GM21786 (cell line): ENCODE data around the gene XXYLT1.

Source experiments
- ATAC-seq: cut with Tn5 transposase; IDR thresholded peaks from one replicate; pipeline ENCODE4 v1.9.1; 2021; ENCODE audit not compliant: unreplicated experiment

XXYLT1 gene

DNA sequence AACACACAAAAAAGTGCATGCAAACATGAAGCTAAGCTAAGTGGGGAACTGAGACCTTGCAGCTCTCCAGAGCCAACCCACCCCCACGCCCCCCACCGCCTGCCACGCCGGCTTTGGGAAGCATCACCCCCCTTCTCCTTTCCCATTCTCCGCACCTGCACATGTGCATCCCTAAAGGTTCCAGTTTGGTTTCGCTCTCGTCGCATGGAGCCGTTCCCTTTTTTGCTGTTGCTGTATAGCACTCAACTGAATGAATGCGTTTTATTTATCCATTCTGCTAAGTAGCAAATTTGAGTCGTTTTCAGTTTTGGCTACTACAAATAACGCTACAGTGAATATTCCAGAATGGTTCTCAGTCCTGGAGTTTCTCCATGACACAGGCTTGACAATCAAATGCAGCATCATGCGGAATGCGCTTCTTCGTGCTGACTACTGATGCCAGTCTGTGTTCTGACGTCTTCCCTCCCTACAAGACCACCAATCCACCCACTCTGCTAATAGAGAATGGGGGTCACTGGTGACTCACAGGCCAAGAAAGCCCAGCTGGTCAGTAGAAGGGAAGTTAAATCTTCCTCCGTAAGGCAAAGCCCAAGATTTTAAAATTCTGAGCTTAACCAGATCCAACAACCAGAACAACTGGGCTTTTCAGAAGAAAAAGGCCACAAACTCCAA lies 115.3 kb downstream of the XXYLT1 start:
- no peak for ATAC-seq

DNA sequence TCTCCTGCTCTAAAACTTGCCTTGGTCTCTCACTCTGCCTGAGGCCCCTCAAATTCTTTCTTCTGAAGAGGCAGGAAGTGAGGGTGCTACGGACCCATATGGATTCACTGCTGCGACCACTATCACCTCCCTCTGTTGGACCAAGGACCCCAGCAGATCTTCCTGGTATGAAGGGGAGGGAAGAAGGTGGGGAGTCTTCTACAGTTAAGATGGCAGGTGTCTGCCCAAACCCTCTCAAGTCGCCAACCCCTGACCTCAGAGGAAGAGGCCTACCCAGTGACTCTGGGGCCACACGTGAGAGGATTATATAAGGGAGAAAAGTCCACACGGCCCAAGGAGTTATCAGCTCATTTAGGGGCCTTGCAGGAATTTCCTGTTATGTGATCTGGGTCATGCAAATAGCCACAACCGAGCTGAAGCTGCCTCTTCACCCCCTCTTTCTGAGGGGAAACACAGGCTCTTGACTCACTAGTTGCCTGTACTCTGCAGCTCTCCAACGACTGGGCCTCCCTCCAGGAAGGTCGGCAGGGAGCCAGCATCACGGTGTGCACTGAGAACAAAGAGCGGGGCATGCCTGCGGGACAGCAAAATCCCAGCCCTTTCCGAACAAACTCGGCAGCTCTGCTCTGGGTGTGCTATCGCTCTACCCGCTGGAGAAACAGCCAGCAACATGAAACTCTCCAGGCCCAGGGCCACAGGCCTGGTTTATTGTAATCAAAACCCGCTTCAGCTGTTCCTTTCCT lies 116.0 kb downstream of the XXYLT1 start:
- peak; percentile 34 for ATAC-seq

DNA sequence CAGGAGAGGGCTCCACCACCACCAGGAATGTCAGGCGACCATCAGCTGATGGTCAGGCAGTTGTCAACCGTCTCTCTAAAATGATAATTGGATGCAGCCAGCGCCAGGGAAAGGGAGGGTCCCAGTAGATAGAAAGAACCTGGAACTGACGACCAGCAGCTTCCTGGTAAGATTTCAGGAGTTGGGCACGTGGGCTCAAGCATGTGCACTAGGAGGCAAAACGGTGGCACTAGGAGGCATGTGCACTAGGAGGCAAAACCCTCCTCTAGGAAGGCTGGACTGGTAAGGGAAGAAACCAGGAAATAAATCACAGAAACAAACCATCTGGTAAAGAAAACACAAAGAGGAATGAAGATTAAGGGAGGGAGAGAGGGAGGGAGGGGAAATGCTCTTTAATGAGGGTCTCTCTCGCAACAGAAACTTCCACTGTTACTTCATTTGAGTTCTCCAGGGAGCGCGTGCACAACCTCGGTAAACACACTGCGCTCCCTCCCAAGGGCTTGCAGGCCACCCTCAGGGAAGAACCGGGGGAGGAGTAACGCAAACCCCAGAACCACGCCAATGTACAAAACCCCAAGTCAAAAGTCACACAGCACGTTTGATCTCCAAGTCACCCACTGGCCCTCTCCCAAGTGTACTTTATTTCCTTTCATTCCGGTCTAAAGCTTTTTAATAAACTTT lies 116.7 kb downstream of the XXYLT1 start:
- no peak for ATAC-seq

DNA sequence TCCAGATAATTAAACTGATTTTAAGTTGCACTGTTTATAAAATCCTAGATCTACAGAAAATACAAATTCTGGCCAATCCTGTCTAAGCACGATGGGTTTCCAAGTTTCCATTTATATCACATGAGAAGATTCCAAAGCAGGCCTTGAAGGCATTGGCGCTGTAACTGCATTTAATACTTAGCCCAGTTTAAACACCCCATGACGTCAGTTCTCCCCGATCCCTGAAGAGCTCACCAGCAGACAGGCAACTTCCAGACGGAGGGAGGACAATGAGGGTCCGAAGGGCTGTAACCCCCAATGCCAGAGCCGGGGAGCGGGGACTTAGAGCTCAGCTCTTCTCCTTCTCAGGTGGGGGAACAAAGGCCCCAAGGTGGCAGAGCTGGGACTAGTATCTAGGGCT lies 117.3 kb downstream of the XXYLT1 start:
- ATAC-seq: no peak

DNA sequence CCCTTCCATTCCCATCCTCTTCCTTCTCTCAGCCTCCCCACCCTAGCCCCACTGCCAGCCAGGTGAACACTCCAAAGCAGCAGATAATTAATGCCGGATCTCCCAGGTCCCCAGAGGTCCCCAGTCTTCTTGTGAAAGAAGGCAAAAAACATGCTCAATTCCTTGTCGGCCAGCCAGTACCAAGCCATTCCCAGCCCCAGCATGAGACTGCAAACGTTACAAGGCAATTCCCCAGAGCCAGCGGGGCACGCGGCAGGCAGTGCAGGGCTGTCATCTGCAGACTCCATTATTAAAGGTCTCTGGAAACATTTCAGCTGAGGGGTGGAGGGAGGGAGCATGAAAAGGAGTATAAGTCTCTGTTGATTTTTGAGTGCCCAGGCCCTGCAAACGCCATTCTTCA lies 117.8 kb downstream of the XXYLT1 start:
- ATAC-seq: no peak

DNA sequence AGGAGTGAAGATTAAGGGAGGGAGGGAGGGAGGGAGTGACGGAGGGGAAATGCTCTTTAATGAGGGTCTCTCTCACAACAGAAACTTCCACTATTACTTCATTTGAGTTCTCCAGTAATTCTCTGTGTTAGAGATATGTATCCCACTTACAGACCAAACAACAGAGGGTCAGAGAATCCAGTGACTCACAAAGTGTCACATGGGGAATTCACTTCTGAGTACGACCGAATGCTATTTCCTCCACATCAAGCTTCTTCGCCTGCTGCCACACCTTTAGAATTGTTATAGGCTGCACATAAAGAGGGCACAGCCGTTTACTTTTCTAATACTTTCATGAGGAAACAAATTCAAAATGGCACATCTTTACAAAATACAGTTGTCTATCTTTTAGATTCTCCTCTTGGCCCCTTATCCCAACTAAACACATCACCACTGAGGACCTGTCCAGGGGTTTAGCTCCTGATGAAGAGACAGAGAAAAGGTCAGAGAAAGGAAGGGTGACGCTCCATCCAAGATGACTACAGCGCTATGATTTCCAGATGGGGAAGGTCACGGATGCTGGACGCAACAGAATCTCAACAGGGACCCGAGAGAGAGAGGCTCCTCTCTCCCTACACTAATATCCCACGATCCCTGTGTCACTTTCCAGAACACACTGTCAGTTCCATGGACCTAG lies 119.0 kb downstream of the XXYLT1 start:
- no peak for ATAC-seq

DNA sequence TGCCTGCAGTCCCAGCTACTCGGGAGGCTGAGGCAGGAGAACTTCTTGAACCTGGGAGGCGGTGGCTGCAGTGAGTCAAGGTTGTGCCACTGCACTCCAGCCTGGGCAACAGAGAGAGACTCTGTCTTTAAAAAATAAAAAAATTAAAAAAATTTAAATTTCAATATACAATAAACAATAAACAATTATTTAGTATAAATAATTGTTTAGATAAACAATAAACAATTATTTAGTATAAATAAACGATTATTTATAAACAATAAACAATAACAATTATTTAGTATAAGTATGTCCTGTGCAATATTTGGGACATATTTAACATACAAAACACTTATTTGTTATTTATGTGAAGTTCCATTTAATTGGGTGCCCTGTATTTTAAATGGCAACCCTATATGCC lies 119.6 kb downstream of the XXYLT1 start:
- no peak for ATAC-seq

DNA sequence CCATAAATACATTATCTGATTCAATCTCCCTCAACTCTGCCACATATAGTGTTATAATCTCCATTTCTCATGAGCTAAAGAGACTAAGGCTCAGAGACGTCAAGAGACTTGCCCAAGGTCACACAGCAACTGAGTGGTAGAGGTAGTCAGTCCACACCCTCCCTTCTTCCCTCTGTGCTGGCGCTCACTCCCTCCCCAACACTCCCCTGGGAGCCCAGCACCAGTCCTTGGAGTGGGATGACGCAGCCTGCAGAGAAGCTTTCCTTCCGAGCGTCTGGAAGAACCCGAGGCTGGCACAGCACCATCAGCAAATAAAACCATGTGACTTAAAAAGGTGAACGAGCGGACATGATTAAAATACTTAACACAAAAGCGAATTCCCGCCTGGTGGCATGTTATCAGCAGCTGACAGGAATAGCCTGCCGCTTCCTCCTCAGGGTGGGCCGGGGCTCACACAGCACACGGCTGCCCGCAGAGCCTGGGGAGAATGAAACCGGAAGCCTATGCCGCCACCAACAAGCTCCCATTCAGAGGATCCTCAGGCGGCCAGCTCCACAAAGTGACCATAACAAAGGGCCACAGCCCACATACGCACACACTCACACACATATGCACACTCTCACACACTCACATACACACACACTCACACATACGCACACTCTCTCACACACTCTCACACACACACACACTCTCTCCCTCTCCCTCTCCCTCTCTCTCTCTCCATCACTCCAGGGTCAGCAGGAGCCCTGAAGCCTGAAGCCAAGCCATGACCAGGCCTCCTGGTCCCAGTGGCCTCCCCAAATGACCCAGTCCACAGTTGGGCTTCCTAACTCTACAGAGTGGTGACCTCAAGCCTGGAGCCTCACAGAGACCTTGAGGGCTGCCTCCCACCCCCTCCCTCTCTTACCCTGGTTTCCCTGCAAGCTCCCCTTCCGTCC lies 120.5 kb downstream of the XXYLT1 start:
- ATAC-seq: peak; percentile 30

DNA sequence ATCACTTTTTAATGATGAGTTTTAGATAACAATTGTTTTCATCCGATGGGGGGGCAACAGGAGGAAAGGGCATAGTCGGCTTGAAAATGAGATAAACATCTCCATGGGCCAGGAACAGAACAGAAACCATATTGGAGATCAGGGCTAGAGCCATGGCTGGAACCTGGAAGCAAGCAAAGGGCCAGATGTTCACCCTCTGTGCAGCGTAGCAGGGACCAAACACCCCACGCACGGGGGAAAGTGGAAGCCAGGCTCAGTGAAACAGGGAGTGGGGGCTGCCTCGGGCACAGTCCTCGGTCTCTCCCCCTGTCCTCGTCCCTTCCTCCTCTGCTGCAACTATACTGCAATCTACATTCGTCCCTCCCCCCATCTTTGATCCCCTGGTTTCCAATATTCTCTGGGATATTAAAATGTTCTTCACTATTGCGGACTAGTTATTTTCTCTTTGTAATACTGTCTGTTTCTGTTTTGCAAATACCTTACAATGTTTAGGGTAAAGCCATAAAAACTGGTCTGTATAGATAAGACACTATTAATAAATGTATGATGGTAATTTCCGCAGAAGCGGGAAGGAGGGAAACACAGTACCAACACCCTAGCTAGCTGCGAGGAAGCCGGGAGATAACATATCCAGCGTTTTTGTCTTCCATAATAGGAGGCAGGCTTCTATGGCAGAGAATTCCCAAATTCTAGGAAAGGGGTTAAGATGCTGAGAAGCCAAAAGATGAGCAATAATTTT lies 121.5 kb downstream of the XXYLT1 start:
- no peak for ATAC-seq

DNA sequence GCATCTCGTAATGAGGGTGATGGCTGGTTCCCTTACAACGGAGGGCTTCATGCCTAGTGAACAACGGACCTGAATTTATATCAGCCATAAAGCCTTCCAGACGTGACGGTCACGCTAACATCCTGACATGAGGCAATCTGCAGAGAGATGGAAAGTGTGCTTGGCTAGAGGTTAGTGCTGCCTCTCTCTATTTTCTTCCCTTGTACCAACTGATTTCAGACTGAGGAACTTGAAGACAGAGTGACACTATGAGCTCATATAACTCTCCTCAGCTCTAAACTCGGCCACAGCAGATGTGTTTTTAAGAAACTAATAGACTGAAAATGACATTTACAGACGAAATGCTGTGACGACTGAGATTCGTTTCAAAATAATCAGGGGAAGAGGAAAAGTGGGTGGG lies 122.4 kb downstream of the XXYLT1 start:
- no peak for ATAC-seq

DNA sequence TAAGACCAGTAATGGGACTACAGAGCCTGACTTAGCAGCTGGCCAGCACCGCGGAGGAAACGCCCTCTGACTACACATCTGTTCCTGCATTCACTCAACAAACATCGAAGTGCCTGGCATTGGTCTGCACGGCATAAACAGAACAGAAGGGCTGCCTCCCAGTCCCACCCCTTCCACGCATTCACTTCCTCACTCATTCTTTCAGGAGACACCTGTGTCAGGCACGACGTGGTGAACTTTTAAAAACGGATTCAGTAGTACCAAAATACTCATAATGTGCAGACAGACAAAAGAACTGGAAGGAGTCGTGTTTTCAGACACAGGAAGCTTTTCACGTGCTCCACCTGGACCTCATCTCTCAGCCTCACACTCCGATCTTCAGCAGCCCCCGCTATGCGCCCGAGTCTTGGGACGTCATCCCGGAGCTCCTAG lies 123.3 kb downstream of the XXYLT1 start:
- ATAC-seq: peak; percentile 74

DNA sequence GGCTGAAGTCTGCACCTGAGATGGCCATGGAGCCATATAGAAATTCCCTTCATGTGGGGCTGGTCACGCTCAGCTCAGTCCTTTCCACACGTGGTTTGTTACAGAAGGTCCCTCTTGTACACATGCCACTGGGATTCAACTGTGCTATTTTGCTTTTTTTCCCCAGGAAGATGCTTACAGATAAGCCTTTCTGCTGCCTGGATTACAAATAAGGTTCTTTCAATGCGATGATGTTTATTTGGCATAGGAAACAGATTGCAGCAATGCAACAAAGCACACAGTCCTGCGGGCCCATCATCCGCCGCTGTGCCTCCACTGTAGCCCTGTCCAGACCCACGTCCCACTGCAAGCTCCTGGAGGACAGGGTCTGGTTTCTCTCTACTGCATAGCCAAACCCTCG lies 124.8 kb downstream of the XXYLT1 start:
- ATAC-seq: no peak

DNA sequence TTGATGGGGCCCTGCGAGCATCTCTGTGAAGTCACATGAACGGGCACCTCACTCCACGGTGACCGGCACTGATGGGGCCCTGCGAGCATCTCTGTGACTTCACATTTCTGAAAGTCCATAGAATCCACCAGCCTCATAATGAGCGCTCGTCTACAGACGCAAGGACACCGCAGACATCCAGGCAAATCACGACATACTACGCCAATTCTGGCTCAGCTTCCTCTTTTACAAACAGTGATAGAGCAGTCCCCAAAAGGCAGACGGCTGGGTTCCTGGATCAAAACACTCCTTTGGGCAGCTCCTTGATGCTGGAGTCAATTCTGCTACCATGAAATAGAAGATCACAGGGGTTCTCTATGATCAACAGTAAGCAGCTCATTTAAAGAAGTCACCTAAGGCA lies 125.4 kb downstream of the XXYLT1 start:
- ATAC-seq: no peak

DNA sequence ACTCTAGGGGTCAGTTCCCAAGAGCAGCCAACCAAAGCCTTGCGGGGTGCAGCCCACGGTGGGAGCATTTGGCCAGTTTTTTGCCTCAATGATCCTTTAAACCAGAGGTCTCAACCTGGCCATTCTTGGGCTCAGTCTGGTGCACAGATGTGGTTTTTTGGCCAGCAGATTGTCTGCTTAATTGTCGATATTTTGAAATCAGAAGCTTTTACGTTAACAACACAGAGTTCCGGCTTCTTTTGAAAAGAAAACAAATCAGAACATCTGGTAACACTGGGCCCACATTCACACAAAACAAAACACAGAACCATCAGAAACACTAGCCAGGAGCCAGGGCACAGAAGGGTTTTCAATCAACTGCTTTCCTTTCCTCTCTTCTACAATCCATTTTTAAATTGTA lies 127.7 kb downstream of the XXYLT1 start:
- ATAC-seq: no peak

DNA sequence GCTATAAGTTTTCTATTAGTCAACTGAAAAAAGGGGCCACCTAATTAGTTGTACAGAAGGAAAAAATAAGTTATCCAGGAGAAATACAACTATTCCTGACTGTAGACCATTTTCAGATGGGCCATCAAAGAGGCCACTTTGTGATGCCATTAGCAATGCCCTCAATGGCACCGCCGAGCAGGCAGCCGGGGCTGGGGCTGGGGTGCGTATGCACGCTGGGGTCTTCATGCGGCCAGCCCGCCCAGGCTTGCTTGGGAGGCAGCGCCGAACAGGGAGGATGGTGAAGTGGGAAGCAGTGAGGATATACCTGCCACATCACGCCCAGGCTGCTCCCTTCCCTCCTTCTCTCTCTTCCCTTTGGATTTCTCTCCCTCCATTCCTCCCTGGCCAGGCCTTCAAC lies 128.4 kb downstream of the XXYLT1 start:
- no peak for ATAC-seq

DNA sequence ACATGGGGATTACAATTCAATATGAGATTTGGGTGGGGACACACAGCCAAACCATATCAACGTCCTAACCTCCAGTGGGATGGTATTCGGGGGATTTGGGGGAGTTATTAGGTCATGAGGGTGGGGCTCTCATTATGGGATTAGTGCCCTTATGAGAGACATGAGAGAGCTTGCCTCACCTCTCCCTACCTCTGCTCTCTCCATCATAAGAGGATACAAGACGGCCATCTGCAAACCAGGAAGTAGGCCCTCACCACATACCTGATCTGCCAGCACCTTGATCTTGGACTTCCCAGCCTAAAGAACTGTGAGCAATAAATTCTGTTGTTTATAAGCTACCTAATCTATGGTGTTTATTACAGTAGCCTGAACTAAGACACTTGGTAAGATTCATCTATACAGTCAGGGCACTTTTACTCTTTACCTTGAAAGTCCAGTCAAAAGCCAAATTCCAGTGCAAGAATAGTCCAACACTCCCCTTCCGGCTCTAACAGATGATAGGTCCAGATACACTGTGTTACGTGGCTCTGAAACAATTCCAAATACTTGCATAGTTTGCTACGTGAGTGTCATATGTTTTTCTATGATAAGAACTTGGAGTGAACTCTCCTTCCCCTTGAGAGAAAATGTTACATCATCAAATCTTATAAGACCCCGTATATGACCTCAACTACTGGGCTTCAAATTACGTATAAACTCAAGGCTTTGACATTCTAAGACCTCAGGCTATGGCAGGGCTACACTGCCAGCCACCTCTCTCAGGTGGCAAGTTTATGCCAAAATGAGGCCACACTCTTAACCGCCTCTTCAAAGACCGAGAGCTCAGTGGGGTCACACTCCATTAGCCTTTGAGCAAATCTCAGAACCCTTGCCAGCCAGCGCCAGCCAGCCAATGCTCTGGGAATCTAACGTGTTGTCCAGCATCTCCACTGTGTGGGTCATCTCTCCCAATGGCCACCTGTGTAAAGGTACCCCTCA lies 129.9 kb downstream of the XXYLT1 start:
- ATAC-seq: no peak

DNA sequence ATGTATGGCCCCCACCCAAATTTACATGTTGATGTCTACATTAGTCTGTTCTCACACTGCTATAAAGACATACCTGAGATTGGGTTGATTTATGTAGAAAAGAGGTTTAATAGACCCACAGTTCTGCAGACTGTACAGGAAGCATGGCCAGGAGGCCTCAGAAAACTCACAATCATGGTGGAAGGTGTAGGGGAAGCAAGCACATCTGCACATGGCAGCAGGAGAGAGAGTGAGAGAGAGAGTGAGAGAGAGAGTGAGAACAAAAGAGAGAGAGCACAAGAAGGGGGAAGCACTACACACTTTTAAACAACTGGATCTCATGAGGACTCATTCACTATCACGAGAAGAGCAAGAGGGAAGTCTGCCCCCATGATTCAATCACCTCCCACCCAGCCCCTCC lies 130.5 kb downstream of the XXYLT1 start:
- no peak for ATAC-seq

DNA sequence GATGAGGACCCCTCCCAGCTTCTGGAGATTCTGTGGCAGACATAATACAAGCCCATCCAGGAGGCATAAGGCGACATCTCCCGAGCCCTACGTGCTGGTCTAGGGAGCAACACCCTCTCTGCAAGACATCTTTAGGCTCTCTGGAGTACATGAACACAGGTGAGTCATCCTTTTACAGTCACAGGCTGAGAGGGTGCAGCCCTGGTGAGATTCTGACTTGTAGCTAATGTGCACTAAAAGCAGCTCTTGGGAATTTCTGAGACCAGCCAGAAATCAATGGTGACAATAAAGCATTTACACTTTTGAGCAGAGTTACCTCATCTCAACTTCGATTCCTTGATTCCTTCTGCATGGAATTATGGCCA lies 131.1 kb downstream of the XXYLT1 start:
- no peak for ATAC-seq
